ENCODE measurements around the gene MFSD6. TPM values are rescaled to one million over a fixed set of nuclear protein-coding genes. Genes with fewer than 3 reads are reported as not detected.

Gene MFSD6
- total RNA-seq, 4 donors from 2014 or later, result 3.6 to 30.3 (median 28.4) TPM

DNA sequence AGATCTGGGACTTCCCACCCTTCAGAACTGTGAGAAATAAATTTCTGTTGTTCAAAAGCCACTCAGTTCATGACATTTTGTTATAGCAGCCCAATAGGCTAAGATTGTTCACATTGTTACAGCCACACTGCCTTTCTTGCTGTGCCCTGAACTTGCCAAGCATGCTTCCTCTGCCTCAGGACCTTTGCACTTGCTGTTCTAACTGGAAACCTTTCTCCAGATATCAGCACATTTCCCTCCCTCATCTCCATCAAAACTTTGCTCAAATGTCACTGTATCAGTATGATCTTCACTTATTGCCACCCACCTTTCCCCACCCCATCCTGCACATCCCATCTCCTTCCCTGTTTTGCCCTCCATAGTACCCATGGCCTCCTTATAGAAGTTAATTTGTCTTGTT is 32.1 kb upstream of the MFSD6 start:
- Histone ChIP-seq H3K4me3 (no peak overlapping the region), H3K36me3 (no peaks in the 10 kb centered on the region), H3K9me3 (no peaks in the 10 kb centered on the region), H3K4me1 (no peaks in the 10 kb centered on the region), H3K27me3 (no peaks in the 10 kb centered on the region), H3K27ac (no peak overlapping the region)
- intact Hi-C loops (cut with DNase I; ENCODE audit: low total_unique reads), result no loop called here
- TF ChIP-seq, protein P1, sequence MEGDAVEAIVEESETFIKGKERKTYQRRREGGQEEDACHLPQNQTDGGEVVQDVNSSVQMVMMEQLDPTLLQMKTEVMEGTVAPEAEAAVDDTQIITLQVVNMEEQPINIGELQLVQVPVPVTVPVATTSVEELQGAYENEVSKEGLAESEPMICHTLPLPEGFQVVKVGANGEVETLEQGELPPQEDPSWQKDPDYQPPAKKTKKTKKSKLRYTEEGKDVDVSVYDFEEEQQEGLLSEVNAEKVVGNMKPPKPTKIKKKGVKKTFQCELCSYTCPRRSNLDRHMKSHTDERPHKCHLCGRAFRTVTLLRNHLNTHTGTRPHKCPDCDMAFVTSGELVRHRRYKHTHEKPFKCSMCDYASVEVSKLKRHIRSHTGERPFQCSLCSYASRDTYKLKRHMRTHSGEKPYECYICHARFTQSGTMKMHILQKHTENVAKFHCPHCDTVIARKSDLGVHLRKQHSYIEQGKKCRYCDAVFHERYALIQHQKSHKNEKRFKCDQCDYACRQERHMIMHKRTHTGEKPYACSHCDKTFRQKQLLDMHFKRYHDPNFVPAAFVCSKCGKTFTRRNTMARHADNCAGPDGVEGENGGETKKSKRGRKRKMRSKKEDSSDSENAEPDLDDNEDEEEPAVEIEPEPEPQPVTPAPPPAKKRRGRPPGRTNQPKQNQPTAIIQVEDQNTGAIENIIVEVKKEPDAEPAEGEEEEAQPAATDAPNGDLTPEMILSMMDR (IDR thresholded peaks at IDR 0.05), result no peak
- no peak for TF ChIP-seq POLR2A (IDR thresholded peaks at IDR 0.05)
- no peak for DNase-seq

DNA sequence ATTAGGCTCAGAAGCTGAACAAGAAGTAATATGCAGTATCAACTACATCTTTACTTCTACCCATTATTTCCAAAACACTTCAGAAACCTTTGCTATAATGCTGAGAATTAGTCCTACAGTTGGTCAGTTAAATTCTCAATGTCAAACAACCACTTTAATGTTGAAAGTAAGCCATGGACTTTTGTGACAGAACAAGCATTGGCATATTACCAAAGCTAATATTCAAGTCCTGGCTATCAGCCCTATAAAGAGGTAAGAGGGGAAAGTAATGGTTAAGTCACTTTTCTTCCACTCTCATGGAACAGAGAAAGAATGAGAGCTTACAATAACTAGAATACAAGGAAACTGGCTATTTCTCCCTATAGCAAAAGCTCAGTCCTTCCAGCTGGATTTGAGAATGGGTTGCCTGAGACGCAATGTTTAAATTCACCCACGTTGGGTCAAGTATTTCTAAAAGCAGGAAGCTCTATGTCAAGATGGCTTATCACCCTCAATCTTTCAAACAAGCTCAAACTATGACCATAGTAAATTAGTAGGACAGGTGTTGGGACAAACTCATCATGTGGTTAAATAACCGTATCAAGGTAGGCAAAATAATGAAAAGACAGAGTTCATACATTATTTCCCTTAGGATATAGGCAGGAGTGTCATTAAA is 31.4 kb upstream of the MFSD6 start:
- no peaks in the 10 kb centered on the region for H3K9me3 ChIP-seq
- DNase-seq, result no peak
- no peak overlapping the region for H3K4me3 ChIP-seq
- no peaks in the 10 kb centered on the region for H3K4me1 ChIP-seq
- intact Hi-C loops (cut with DNase I; ENCODE audit: low total_unique reads), result no loop called here
- TF ChIP-seq, protein P1 (IDR thresholded peaks at IDR 0.05), result no peak
- no peak for TF ChIP-seq POLR2A (IDR thresholded peaks at IDR 0.05)
- H3K27me3 ChIP-seq, result no peaks in the 10 kb centered on the region
- no peak overlapping the region for H3K27ac ChIP-seq
- no peaks in the 10 kb centered on the region for H3K36me3 ChIP-seq

DNA sequence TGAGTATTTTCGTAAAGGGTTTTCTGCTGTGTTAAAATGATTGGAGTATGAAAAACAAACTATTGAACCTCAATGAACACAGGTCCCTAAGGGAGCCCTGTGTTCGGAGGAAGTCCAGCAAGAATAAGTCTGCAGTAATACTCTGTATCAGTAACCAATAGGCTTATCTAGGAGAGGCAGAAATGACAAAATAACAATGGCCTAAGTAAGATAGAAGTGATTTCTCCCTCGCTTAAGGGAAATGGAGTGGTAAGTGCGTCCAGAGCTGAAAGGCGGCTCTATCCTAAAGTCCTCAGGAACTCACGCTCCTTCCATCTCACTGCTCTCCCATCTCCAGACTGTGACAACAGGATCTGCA is 29.3 kb upstream of the MFSD6 start:
- no peaks in the 10 kb centered on the region for H3K9me3 ChIP-seq
- no peak overlapping the region for H3K27ac ChIP-seq
- H3K4me3 ChIP-seq, result no peak overlapping the region
- no peaks in the 10 kb centered on the region for H3K27me3 ChIP-seq
- TF ChIP-seq, protein P1 (IDR thresholded peaks at IDR 0.05), result no peak
- intact Hi-C loops (cut with DNase I; ENCODE audit: low total_unique reads), result no loop called here
- no peak for DNase-seq
- H3K36me3 ChIP-seq, result no peaks in the 10 kb centered on the region
- H3K4me1 ChIP-seq, result no peaks in the 10 kb centered on the region

DNA sequence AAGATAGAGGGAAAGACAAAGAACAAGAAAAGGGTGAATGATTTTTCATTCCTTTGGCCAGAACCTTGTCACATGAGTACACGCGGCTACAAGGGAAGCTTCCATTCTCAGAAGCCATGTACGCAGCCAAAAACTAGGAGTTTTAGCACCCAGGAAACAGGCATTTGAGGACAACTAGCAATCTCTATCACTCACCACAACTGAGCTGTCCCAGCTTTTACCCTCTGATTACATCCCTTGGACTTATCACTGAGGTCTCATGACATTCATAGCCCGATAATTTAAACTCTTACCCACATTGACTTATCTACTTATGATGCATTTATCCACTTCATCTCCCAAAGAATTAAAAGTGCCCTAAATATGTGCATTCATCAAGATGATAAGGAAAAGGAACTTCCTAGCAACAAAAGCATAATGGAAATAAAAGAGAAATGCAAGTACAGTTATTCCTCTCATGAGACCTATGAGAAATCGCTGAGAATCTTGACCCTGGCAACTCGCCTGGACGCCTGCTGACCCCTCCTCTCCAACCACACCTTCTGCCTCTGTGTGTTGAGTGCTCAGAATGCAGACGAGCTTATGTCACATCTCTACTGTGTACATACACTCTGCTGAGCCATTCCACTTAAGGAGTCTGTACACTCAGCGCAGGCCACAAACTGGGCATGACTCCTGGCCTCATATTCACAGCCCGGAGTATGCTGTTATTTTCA is 28.7 kb upstream of the MFSD6 start:
- H3K27ac ChIP-seq, result no peak overlapping the region
- H3K36me3 ChIP-seq, result no peaks in the 10 kb centered on the region
- intact Hi-C loops (cut with DNase I; ENCODE audit: low total_unique reads), result no loop called here
- no peak for DNase-seq
- TF ChIP-seq POLR2A (IDR thresholded peaks at IDR 0.05), result no peak
- TF ChIP-seq, protein P1 (IDR thresholded peaks at IDR 0.05), result no peak
- no peaks in the 10 kb centered on the region for H3K9me3 ChIP-seq
- no peaks in the 10 kb centered on the region for H3K27me3 ChIP-seq
- no peak overlapping the region for H3K4me3 ChIP-seq
- no peaks in the 10 kb centered on the region for H3K4me1 ChIP-seq

DNA sequence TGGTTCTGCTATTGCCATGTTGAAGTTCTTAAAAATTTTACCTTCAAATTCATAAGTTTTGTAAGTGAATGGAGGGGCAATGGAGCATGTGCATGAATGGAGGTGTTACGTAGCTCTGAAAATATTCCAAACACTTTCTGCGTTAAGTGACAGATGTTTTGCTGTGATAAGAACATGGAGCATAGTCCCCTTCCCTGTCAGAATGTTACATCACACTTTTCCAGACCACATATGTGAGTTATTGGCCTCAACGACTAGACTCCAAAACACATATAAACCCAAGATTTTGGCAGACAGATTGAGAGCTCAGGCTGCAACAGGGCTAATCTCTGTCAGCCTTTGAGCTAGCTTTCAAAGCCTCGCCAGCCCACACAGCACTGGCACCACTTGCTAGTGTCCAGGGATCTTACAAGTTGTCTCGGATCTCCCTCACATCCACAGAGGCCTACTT is 27.2 kb upstream of the MFSD6 start:
- TF ChIP-seq, protein P1 (IDR thresholded peaks at IDR 0.05), result no peak
- no peak for TF ChIP-seq POLR2A (IDR thresholded peaks at IDR 0.05)
- no peak overlapping the region for H3K27ac ChIP-seq
- no peaks in the 10 kb centered on the region for H3K4me1 ChIP-seq
- no peaks in the 10 kb centered on the region for H3K27me3 ChIP-seq
- H3K36me3 ChIP-seq, result no peaks in the 10 kb centered on the region
- DNase-seq, result no peak
- H3K9me3 ChIP-seq, result no peaks in the 10 kb centered on the region
- intact Hi-C loops (cut with DNase I; ENCODE audit: low total_unique reads), result loop anchor here (10.0 kb wide), 1 partner anchor 124 kb away; no protein-coding TSS in a partner anchor
- H3K4me3 ChIP-seq, result no peak overlapping the region
